ACC112 (cell line): ENCODE results near the gene CLIC5.

Experiments used
- H2AFZ ChIP-seq: fragments of 200-600 bp; sonication (generic); one replicate; pipeline ENCODE4 v1.6.0; 2017; ENCODE audit warnings: antibody characterized with exemption, low read length; ENCODE audit not compliant: unreplicated experiment
- H3K27ac ChIP-seq: fragments of 200-600 bp; sonication (generic); 2 replicates; pipeline ENCODE4 v1.5.1; 2014; ENCODE audit warnings: low read depth, mild to moderate bottlenecking, antibody characterized with exemption, low read length, moderate library complexity
- H3K27me3 ChIP-seq: fragments of 200-600 bp; sonication (generic); 2 replicates; pipeline ENCODE4 v1.6.1; 2014; ENCODE audit warnings: mild to moderate bottlenecking, antibody characterized with exemption, low read length, moderate library complexity, mixed read lengths; ENCODE audit not compliant: insufficient read depth
- H3K36me3 ChIP-seq: fragments of 200-600 bp; sonication (generic); 2 replicates; pipeline ENCODE4 v1.6.1; 2016; ENCODE audit warnings: mild to moderate bottlenecking, antibody characterized with exemption, low read length, moderate library complexity, mixed read lengths; ENCODE audit not compliant: insufficient read depth
- H3K4me1 ChIP-seq: fragments of 200-600 bp; sonication (generic); one replicate; pipeline ENCODE4 v1.6.1; 2016; ENCODE audit warnings: low read length, mixed read lengths; ENCODE audit not compliant: insufficient read depth, unreplicated experiment, control insufficient read depth
- H3K4me3 ChIP-seq: fragments of 200-600 bp; sonication (generic); 2 replicates; pipeline ENCODE4 v1.5.1; 2014; ENCODE audit warnings: mild to moderate bottlenecking, low read depth, low read length
- H3K79me2 ChIP-seq: fragments of 200-600 bp; sonication (generic); one replicate; pipeline ENCODE4 v1.6.0; 2016; ENCODE audit warnings: low read length; ENCODE audit not compliant: control insufficient read depth, unreplicated experiment, insufficient read depth

Gene CLIC5

GRCh38 chr6:45917439-45917838 lies 98.2 kb downstream of the CLIC5 start:
- H3K36me3 ChIP-seq = no peaks in the 10 kb centered on the region
- H2AFZ ChIP-seq = no peak overlapping the region
- no peaks in the 10 kb centered on the region for H3K79me2 ChIP-seq
- peaks cover 5% of the 10 kb centered on the region for H3K27me3 ChIP-seq
- H3K4me1 ChIP-seq = no peaks in the 10 kb centered on the region
- no peak overlapping the region for H3K4me3 ChIP-seq
- no peak overlapping the region for H3K27ac ChIP-seq

DNA sequence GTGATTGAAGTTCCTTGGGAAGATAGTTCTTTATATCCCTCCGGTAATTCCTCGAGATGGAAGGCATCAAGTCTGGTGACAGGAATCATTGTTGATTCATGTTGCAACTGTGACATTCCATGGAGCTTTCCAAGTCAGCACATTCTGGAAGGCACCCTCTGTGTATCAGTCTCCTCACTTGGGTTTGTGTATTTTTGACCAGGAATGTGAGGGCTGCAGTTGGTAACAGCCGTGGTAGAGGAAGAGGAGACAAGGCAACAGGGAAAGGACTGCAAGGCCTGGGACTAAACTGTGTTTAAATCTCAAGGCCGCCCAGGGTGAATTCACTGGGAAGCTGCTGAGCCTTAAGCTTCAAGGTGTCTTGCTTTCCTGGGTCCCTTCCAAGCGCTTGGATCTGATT lies 99.0 kb downstream of the CLIC5 start:
- H3K4me1 ChIP-seq = no peaks in the 10 kb centered on the region
- no peaks in the 10 kb centered on the region for H3K36me3 ChIP-seq
- H2AFZ ChIP-seq = no peak overlapping the region
- H3K27me3 ChIP-seq = peaks cover 8% of the 10 kb centered on the region
- H3K79me2 ChIP-seq = no peaks in the 10 kb centered on the region
- no peak overlapping the region for H3K27ac ChIP-seq
- no peak overlapping the region for H3K4me3 ChIP-seq

- H3K36me3 ChIP-seq = no peaks in the 10 kb centered on the region
- no peaks in the 10 kb centered on the region for H3K79me2 ChIP-seq
- no peaks in the 10 kb centered on the region for H3K4me1 ChIP-seq
- no peak overlapping the region for H3K27ac ChIP-seq
- H3K27me3 ChIP-seq = peaks cover 12% of the 10 kb centered on the region
- no peak overlapping the region for H3K4me3 ChIP-seq
- H2AFZ ChIP-seq = no peak overlapping the region
Observed at GRCh38 chr6:45915780-45916468, 99.7 kb downstream of the CLIC5 start.

DNA sequence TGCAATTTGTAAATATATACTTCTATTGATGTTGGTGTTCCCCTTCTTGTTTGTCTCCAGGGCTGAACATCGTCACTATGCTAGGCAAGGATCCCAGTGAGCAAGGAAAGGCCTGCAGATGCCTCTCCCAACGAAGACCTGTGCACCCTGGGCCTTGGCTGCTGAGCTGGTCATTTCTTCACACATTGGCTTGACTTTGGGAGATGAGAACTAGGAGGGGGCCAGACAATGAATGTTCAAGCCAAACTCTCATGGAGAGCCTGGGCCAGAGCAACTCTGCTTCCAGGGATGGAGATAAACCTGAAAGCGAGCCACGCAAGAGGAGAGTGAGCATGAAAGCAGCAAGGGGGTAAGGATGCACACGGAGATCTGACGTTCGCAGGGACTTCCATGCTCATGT lies 104.0 kb downstream of the CLIC5 start:
- H3K27ac ChIP-seq = no peak overlapping the region
- H3K4me1 ChIP-seq = no peaks in the 10 kb centered on the region
- H3K36me3 ChIP-seq = no peaks in the 10 kb centered on the region
- peaks cover 32% of the 10 kb centered on the region for H3K27me3 ChIP-seq
- H3K4me3 ChIP-seq = no peak overlapping the region
- H2AFZ ChIP-seq = no peak overlapping the region
- H3K79me2 ChIP-seq = no peaks in the 10 kb centered on the region

DNA sequence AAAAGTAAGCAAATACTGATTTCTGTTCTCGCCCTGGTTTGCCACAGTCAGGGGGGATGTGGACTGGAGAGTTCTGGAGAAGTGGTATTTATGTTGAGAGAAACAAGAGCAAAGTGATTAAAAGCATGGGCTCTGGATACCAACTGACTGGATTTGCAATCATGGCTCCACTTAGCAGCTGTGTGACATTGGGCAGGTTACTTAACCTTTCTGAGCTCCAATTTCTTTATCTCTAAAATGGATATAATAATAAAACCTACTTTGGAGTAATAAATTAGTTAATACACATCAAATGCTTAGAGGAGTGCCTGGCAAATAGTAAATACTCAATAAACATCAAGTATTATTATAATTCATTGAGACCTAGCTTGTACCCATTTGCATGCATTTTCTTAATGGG lies 111.7 kb downstream of the CLIC5 start:
- H3K27ac ChIP-seq = no peak overlapping the region
- no peak overlapping the region for H3K4me3 ChIP-seq
- no peaks in the 10 kb centered on the region for H3K4me1 ChIP-seq
- peaks cover 17% of the 10 kb centered on the region; the same call in 1 of the 2 replicates for H3K27me3 ChIP-seq
- no peaks in the 10 kb centered on the region for H3K36me3 ChIP-seq
- no peaks in the 10 kb centered on the region for H3K79me2 ChIP-seq
- H2AFZ ChIP-seq = no peak overlapping the region

DNA sequence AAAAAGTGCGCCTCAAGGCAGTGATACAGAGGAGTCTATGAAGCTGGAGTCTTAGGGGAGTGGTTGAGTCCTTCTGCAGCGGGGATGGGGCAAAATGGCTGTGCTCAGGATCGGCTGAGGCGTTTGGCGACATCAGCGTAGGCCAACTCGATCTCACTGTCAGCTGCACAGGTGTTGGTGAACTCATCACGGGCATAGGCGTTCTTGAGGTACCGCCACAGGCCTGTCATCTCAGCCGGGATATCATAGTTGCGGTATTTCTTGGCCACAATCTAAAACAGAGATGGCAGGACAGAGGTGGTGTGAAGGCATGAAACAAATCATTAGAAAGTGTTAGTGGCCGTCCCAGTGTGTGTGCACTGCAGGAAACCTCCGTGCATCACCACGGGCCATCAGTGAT lies 112.7 kb downstream of the CLIC5 start:
- Histone ChIP-seq H3K4me1 (no peaks in the 10 kb centered on the region), H3K79me2 (no peaks in the 10 kb centered on the region), H2AFZ (no peak overlapping the region), H3K27me3 (peaks cover 8% of the 10 kb centered on the region; the same call in 1 of the 2 replicates), H3K27ac (no peak overlapping the region), H3K4me3 (no peak overlapping the region), H3K36me3 (no peaks in the 10 kb centered on the region)

- Histone ChIP-seq H2AFZ (no peak overlapping the region), H3K27ac (no peak overlapping the region), H3K4me3 (no peak overlapping the region), H3K36me3 (no peaks in the 10 kb centered on the region), H3K79me2 (no peaks in the 10 kb centered on the region), H3K27me3 (0 out of 2 replicates have a peak, but pooled peaks cover 2% of the 10 kb centered on the region), H3K4me1 (no peaks in the 10 kb centered on the region)
Observed at GRCh38 chr6:45901767-45902650, 113.7 kb downstream of the CLIC5 start.

- H3K79me2 ChIP-seq = no peaks in the 10 kb centered on the region
- 0 out of 2 replicates have a peak, but pooled peaks cover 2% of the 10 kb centered on the region for H3K27me3 ChIP-seq
- no peak overlapping the region for H3K27ac ChIP-seq
- no peaks in the 10 kb centered on the region for H3K36me3 ChIP-seq
- no peak overlapping the region for H3K4me3 ChIP-seq
- H3K4me1 ChIP-seq = no peaks in the 10 kb centered on the region
- H2AFZ ChIP-seq = no peak overlapping the region
Observed at GRCh38 chr6:45900808-45901752, 114.6 kb downstream of the CLIC5 start.

DNA sequence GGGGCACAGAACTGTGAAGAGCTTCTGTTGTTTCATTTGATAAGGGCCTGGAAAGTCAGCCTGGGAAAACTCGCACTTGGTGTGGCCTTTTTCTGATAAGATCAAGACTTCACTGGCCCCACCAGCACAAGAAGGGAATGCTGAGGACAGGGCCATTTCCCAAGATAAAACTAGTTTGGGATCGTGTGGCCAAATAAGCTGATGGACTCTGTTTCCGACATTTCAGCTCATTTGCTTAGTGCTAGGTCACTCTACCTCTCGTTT lies 116.0 kb downstream of the CLIC5 start:
- no peak overlapping the region for H2AFZ ChIP-seq
- no peak overlapping the region for H3K27ac ChIP-seq
- H3K79me2 ChIP-seq = no peaks in the 10 kb centered on the region
- no peaks in the 10 kb centered on the region for H3K36me3 ChIP-seq
- no peaks in the 10 kb centered on the region for H3K27me3 ChIP-seq
- H3K4me1 ChIP-seq = no peaks in the 10 kb centered on the region
- no peak overlapping the region for H3K4me3 ChIP-seq

- H3K4me1 ChIP-seq = no peaks in the 10 kb centered on the region
- no peak overlapping the region for H3K4me3 ChIP-seq
- no peaks in the 10 kb centered on the region for H3K36me3 ChIP-seq
- H3K27ac ChIP-seq = no peak overlapping the region
- no peaks in the 10 kb centered on the region for H3K27me3 ChIP-seq
- no peak overlapping the region for H2AFZ ChIP-seq
- no peaks in the 10 kb centered on the region for H3K79me2 ChIP-seq
Observed at GRCh38 chr6:45898941-45899682, 116.5 kb downstream of the CLIC5 start.
